ENCODE results near the gene MS4A2. TPM values are rescaled to one million over a fixed set of nuclear protein-coding genes. Genes with fewer than 3 reads are reported as not detected.

The MS4A2 gene
- total RNA-seq, 2 donors from 2014 or later = 2.2 to 2.9 TPM

- intact Hi-C loops (cut with DNase I) = loop anchor here (5.0 kb wide), 1 partner anchor 308 kb away; no protein-coding TSS in a partner anchor
- H3K9ac ChIP-seq (ENCODE audit: low read depth in 2 of 2, low read length in 2 of 2) = no peak overlapping the region
- H3K4me3 ChIP-seq = no peak overlapping the region
- no peaks in the 10 kb centered on the region for H3K4me1 ChIP-seq
- no peaks in the 10 kb centered on the region for H3K9me3 ChIP-seq
- no peaks in the 10 kb centered on the region for H3K27me3 ChIP-seq
- no peak for DNase-seq
- no peak for TF ChIP-seq CTCF (IDR thresholded peaks at IDR 0.05)
- H3K36me3 ChIP-seq = no peaks in the 10 kb centered on the region
- no peak overlapping the region for H3K27ac ChIP-seq
Observed at GRCh38 chr11:60129853-60130252, 41.4 kb downstream of the MS4A2 start.

GRCh38 chr11:60130496-60130895, 42.0 kb downstream of the MS4A2 start:
- Histone ChIP-seq H3K4me1 (no peaks in the 10 kb centered on the region), H3K9me3 (no peaks in the 10 kb centered on the region), H3K4me3 (no peak overlapping the region), H3K27me3 (no peaks in the 10 kb centered on the region), H3K9ac (ENCODE audit: low read depth in 2 of 2, low read length in 2 of 2) (no peak overlapping the region), H3K27ac (no peak overlapping the region), H3K36me3 (no peaks in the 10 kb centered on the region)
- TF ChIP-seq CTCF (IDR thresholded peaks at IDR 0.05) = peak; percentile 32
- intact Hi-C loops (cut with DNase I) = loop anchor here (5.0 kb wide), 1 partner anchor 308 kb away; no protein-coding TSS in a partner anchor
- DNase-seq = peak; percentile 60

- no peak for TF ChIP-seq CTCF (IDR thresholded peaks at IDR 0.05)
- Histone ChIP-seq H3K9me3 (no peaks in the 10 kb centered on the region), H3K27ac (no peak overlapping the region)
Observed at GRCh38 chr11:60131912-60132311, 43.4 kb downstream of the MS4A2 start.

GRCh38 chr11:60133917-60134316, 45.5 kb downstream of the MS4A2 start:
- no peaks in the 10 kb centered on the region for H3K27me3 ChIP-seq
- H3K9me3 ChIP-seq = no peaks in the 10 kb centered on the region
- H3K4me1 ChIP-seq = no peaks in the 10 kb centered on the region
- no peaks in the 10 kb centered on the region for H3K36me3 ChIP-seq
- no peak overlapping the region for H3K4me3 ChIP-seq
- intact Hi-C loops (cut with DNase I) = loop anchor here (5.0 kb wide), 1 partner anchor 312 kb away; no protein-coding TSS in a partner anchor
- no peak overlapping the region for H3K9ac ChIP-seq (ENCODE audit: low read depth in 2 of 2, low read length in 2 of 2)
- no peak overlapping the region for H3K27ac ChIP-seq
- no peak for TF ChIP-seq CTCF (IDR thresholded peaks at IDR 0.05)
- no peak for DNase-seq

More at GRCh38 chr11:60131912-60132311, 43.4 kb downstream of the MS4A2 start:
- intact Hi-C loops (cut with DNase I) = loop anchor here (5.0 kb wide), 1 partner anchor 310 kb away; no protein-coding TSS in a partner anchor
- Histone ChIP-seq H3K36me3 (no peaks in the 10 kb centered on the region), H3K9ac (ENCODE audit: low read depth in 2 of 2, low read length in 2 of 2) (no peak overlapping the region), H3K27me3 (no peaks in the 10 kb centered on the region), H3K4me3 (no peak overlapping the region), H3K4me1 (no peaks in the 10 kb centered on the region)
- DNase-seq = no peak

- DNase-seq = no peak
- Histone ChIP-seq H3K9ac (ENCODE audit: low read depth in 2 of 2, low read length in 2 of 2) (no peak overlapping the region), H3K27me3 (no peaks in the 10 kb centered on the region), H3K4me1 (no peaks in the 10 kb centered on the region), H3K27ac (no peak overlapping the region), H3K9me3 (no peaks in the 10 kb centered on the region), H3K36me3 (no peaks in the 10 kb centered on the region), H3K4me3 (no peak overlapping the region)
- intact Hi-C loops (cut with DNase I) = no loop called here
- TF ChIP-seq CTCF (IDR thresholded peaks at IDR 0.05) = no peak
Observed at GRCh38 chr11:60143768-60144167, 55.3 kb downstream of the MS4A2 start.

Measured in colonic mucosa (tissue), 4 donors.